BLaER1 treated with 17β-estradiol and CSF1 and Interleukin-3, amounts not matched to agents 10 nM and 100 nM (cell line): ENCODE data around the gene EZR.

Experiments used
- H3K27ac ChIP-seq, 11 experiments: shearing (Covaris generic); formaldehyde crosslinking; 2 replicates each; pipeline ENCODE4 v1.8.1; 2022
- H3K27me3 ChIP-seq, 11 experiments: shearing (Covaris generic); formaldehyde crosslinking; 2 replicates each; pipeline ENCODE4 v1.8.1; 2022
- H3K36me3 ChIP-seq, 11 experiments: shearing (Covaris generic); formaldehyde crosslinking; 2 replicates each; pipeline ENCODE4 v1.8.1; 2022
- H3K4me1 ChIP-seq, 10 experiments: shearing (Covaris generic); formaldehyde crosslinking; 2 replicates each; pipeline ENCODE4 v1.8.1; 2022
- H3K4me2 ChIP-seq, 11 experiments: shearing (Covaris generic); formaldehyde crosslinking; 2 replicates each; pipeline ENCODE4 v1.8.1; 2022
- H3K4me3 ChIP-seq, 10 experiments: shearing (Covaris generic); formaldehyde crosslinking; 2 replicates each; pipeline ENCODE4 v1.8.1; 2022
- H3K9ac ChIP-seq, 11 experiments: shearing (Covaris generic); formaldehyde crosslinking; 2 replicates each; pipeline ENCODE4 v1.8.1; 2022
- H3K9me3 ChIP-seq, 11 experiments: shearing (Covaris generic); formaldehyde crosslinking; replicated peaks in 1 of 11; 2 replicates each; pipeline ENCODE4 v1.8.1; 2022
- H4K20me1 ChIP-seq, 11 experiments: shearing (Covaris generic); formaldehyde crosslinking; 2 replicates each; pipeline ENCODE4 v1.8.1; 2022
- Cebpa-rat ChIP-seq, 11 experiments: shearing (Covaris generic); IDR thresholded peaks; 2 replicates each; pipeline ENCODE4 v1.8.1; 2022

Gene EZR

GRCh38 chr6:158808442-158808833 is 10.7 kb downstream of the EZR start:
- Histone ChIP-seq H3K4me3 (peak overlapping the region in 2 of 10 experiments; percentile 4 to 7; a peak in 1 of 20 replicates), H3K4me2 (peak overlapping the region; percentile 58 to 97 (median 88)), H4K20me1 (peaks cover 33 to 88% (median 59%) of the 10 kb centered on the region in 11 experiments), H3K9me3 (no peaks in the 10 kb centered on the region; a peak in 1 of 22 replicates), H3K27ac (peak overlapping the region in 9 of 11 experiments; percentile 18 to 96 (median 70); a peak in 15 of 22 replicates), H3K4me1 (peaks cover 87 to 98% (median 95%) of the 10 kb centered on the region in 10 experiments), H3K9ac (peak overlapping the region in 7 of 11 experiments; percentile 43 to 64 (median 48); a peak in 9 of 22 replicates), H3K36me3 (peaks cover 0 to 73% (median 57%) of the 10 kb centered on the region in 11 experiments; a peak in 21 of 22 replicates), H3K27me3 (no peaks in the 10 kb centered on the region)
- no peak for TF ChIP-seq Cebpa-rat (IDR thresholded peaks at IDR 0.05)

GRCh38 chr6:158807515-158808441 is 11.4 kb downstream of the EZR start:
- Histone ChIP-seq H3K4me2 (peak overlapping the region; percentile 58 to 97 (median 88); a peak in 21 of 22 replicates), H3K4me1 (peaks cover 86 to 96% (median 94%) of the 10 kb centered on the region in 10 experiments), H3K9me3 (no peaks in the 10 kb centered on the region; a peak in 1 of 22 replicates), H3K9ac (peak overlapping the region in 2 of 11 experiments; percentile 43 to 55; a peak in 4 of 22 replicates), H3K4me3 (no peak overlapping the region; a peak in 1 of 20 replicates), H4K20me1 (peaks cover 27 to 86% (median 52%) of the 10 kb centered on the region in 11 experiments), H3K36me3 (peaks cover 0 to 67% (median 50%) of the 10 kb centered on the region in 11 experiments; a peak in 21 of 22 replicates), H3K27me3 (no peaks in the 10 kb centered on the region), H3K27ac (peak overlapping the region in 8 of 11 experiments; percentile 62 to 96 (median 71); a peak in 14 of 22 replicates)
- no peak for TF ChIP-seq Cebpa-rat (IDR thresholded peaks at IDR 0.05)

- Histone ChIP-seq H3K4me2 (peak overlapping the region; percentile 58 to 97 (median 83)), H3K9ac (no peak overlapping the region; a peak in 2 of 22 replicates), H3K4me1 (peaks cover 80 to 96% (median 94%) of the 10 kb centered on the region in 10 experiments), H4K20me1 (peaks cover 7 to 83% (median 37%) of the 10 kb centered on the region in 11 experiments; a peak in 20 of 22 replicates), H3K36me3 (peaks cover 0 to 60% (median 41%) of the 10 kb centered on the region in 11 experiments; a peak in 21 of 22 replicates), H3K27me3 (no peaks in the 10 kb centered on the region), H3K4me3 (no peak overlapping the region; a peak in 1 of 20 replicates), H3K9me3 (no peaks in the 10 kb centered on the region; a peak in 1 of 22 replicates), H3K27ac (peak overlapping the region in 10 of 11 experiments; percentile 17 to 96 (median 72); a peak in 16 of 22 replicates)
- no peak for TF ChIP-seq Cebpa-rat (IDR thresholded peaks at IDR 0.05)
These were observed 13.3 kb downstream of the EZR start for GRCh38 chr6:158805698-158806377.

GRCh38 chr6:158804207-158804606 is 15.0 kb downstream of the EZR start:
- H4K20me1 ChIP-seq: peaks cover 0 to 83% (median 33%) of the 10 kb centered on the region in 11 experiments; a peak in 17 of 22 replicates

GRCh38 chr6:158803733-158804143 is 15.4 kb downstream of the EZR start:
- H3K4me1 ChIP-seq: peaks cover 78 to 96% (median 94%) of the 10 kb centered on the region in 10 experiments
- peak overlapping the region; percentile 79 to 94 (median 85) for H3K4me2 ChIP-seq
- no peaks in the 10 kb centered on the region; a peak in 1 of 22 replicates for H3K9me3 ChIP-seq
- H3K4me3 ChIP-seq: peak overlapping the region; percentile 13 to 62 (median 53); a peak in 18 of 20 replicates
- no peaks in the 10 kb centered on the region for H3K27me3 ChIP-seq
- TF ChIP-seq Cebpa-rat (IDR thresholded peaks at IDR 0.05): no peak
- peak overlapping the region; percentile 52 to 87 (median 81); a peak in 21 of 22 replicates for H3K9ac ChIP-seq
- peaks cover 0 to 83% (median 33%) of the 10 kb centered on the region in 11 experiments; a peak in 17 of 22 replicates for H4K20me1 ChIP-seq
- peaks cover 0 to 64% (median 39%) of the 10 kb centered on the region in 11 experiments; a peak in 20 of 22 replicates for H3K36me3 ChIP-seq
- H3K27ac ChIP-seq: peak overlapping the region; percentile 33 to 97 (median 92); a peak in 21 of 22 replicates

More at GRCh38 chr6:158804207-158804606, 15.0 kb downstream of the EZR start:
- Histone ChIP-seq H3K36me3 (peaks cover 0 to 62% (median 40%) of the 10 kb centered on the region in 11 experiments; a peak in 20 of 22 replicates), H3K4me2 (peak overlapping the region; percentile 79 to 94 (median 85)), H3K4me1 (peaks cover 78 to 96% (median 94%) of the 10 kb centered on the region in 10 experiments), H3K9me3 (no peaks in the 10 kb centered on the region; a peak in 1 of 22 replicates), H3K27ac (peak overlapping the region; percentile 33 to 97 (median 92); a peak in 21 of 22 replicates), H3K27me3 (no peaks in the 10 kb centered on the region), H3K4me3 (peak overlapping the region; percentile 13 to 62 (median 53); a peak in 16 of 20 replicates), H3K9ac (peak overlapping the region; percentile 52 to 87 (median 81); a peak in 21 of 22 replicates)
- TF ChIP-seq Cebpa-rat (IDR thresholded peaks at IDR 0.05): no peak

GRCh38 chr6:158801655-158802294 is 17.4 kb downstream of the EZR start:
- Histone ChIP-seq H3K4me1 (peaks cover 82 to 92% (median 88%) of the 10 kb centered on the region in 10 experiments), H3K9me3 (no peaks in the 10 kb centered on the region), H3K4me2 (peak overlapping the region; percentile 38 to 90 (median 85)), H3K27me3 (no peaks in the 10 kb centered on the region), H3K27ac (peak overlapping the region in 9 of 11 experiments; percentile 76 to 97 (median 92); a peak in 18 of 22 replicates), H4K20me1 (peaks cover 0 to 86% (median 37%) of the 10 kb centered on the region in 11 experiments; a peak in 15 of 22 replicates), H3K9ac (peak overlapping the region in 8 of 11 experiments; percentile 31 to 81 (median 70); a peak in 11 of 22 replicates), H3K4me3 (peak overlapping the region in 1 of 10 experiments; percentile 2; a peak in 1 of 20 replicates), H3K36me3 (peaks cover 0 to 62% (median 33%) of the 10 kb centered on the region in 11 experiments; a peak in 17 of 22 replicates)
- no peak for TF ChIP-seq Cebpa-rat (IDR thresholded peaks at IDR 0.05)

- H3K9ac ChIP-seq: peak overlapping the region in 2 of 11 experiments; percentile 1 to 19; a peak in 2 of 22 replicates
- no peak overlapping the region for H3K4me3 ChIP-seq
- peaks cover 65 to 89% (median 80%) of the 10 kb centered on the region in 10 experiments for H3K4me1 ChIP-seq
- TF ChIP-seq Cebpa-rat (IDR thresholded peaks at IDR 0.05): no peak
- peaks cover 22 to 98% (median 60%) of the 10 kb centered on the region in 11 experiments for H4K20me1 ChIP-seq
- H3K27me3 ChIP-seq: no peaks in the 10 kb centered on the region
- peaks cover 0 to 77% (median 53%) of the 10 kb centered on the region in 11 experiments; a peak in 19 of 22 replicates for H3K36me3 ChIP-seq
- H3K9me3 ChIP-seq: peaks cover 0 to 15% (median 0%) of the 10 kb centered on the region in 11 experiments; a peak in 1 of 22 replicates
- peak overlapping the region in 9 of 11 experiments; percentile 11 to 93 (median 33); a peak in 14 of 22 replicates for H3K27ac ChIP-seq
- H3K4me2 ChIP-seq: peak overlapping the region; percentile 18 to 90 (median 79); a peak in 21 of 22 replicates
These were observed 19.9 kb downstream of the EZR start for GRCh38 chr6:158799051-158799792.
